HFFc6 (cell line): ENCODE data around the gene DENND1B. TPM values are rescaled to one million over a fixed set of nuclear protein-coding genes. Genes with fewer than 3 reads are reported as not detected.

Source experiments
- DNase-seq: peaks from one replicate; pipeline ENCODE4 v3.0.0-alpha.2; 2018
- H3K27ac Mint-ChIP-seq: 2 replicates; pipeline ENCODE4 v1.8.0; 2020; ENCODE audit warnings: mild to moderate bottlenecking, mixed read lengths
- H3K27me3 Mint-ChIP-seq: 2 replicates; pipeline ENCODE4 v1.8.0; 2021; ENCODE audit warnings: mild to moderate bottlenecking, moderate library complexity, mixed read lengths; ENCODE audit not compliant: insufficient read depth
- H3K36me3 Mint-ChIP-seq: 2 replicates; pipeline ENCODE4 v1.8.0; 2021; ENCODE audit warnings: low read depth, mixed read lengths
- H3K4me1 Mint-ChIP-seq: 2 replicates; pipeline ENCODE4 v1.8.0; 2020; ENCODE audit warnings: low read depth, mixed read lengths
- H3K4me3 Mint-ChIP-seq: 2 replicates; pipeline ENCODE4 v1.8.0; 2020; ENCODE audit warnings: mild to moderate bottlenecking, moderate library complexity, mixed read lengths
- H3K9me3 Mint-ChIP-seq: 2 replicates; pipeline ENCODE4 v1.8.0; 2020; ENCODE audit warnings: mild to moderate bottlenecking, mixed read lengths
- CTCF ChIP-seq: fragments of 200-600 bp; sonication (generic); IDR thresholded peaks from 2 replicates; pipeline ENCODE4 v1.5.0; 2021; ENCODE audit warnings: antibody characterized with exemption, mild to moderate bottlenecking
- total RNA-seq, 6 experiments: library from RNA; stranded (reverse); fragmentation: NEBNext Ultra II Directional; extraction: Animal tissue kit (Norgen Biotek cat#: 25700); gene quantifications; 2 replicates in 1 of 6; 3 replicates in 5 of 6; pipeline ENCODE4 v1.2.3, GENCODE V29; 2021

Gene DENND1B
- total RNA-seq, 6 experiments from 2014 or later = 6.4 to 9.0 (median 7.7) TPM

DNA sequence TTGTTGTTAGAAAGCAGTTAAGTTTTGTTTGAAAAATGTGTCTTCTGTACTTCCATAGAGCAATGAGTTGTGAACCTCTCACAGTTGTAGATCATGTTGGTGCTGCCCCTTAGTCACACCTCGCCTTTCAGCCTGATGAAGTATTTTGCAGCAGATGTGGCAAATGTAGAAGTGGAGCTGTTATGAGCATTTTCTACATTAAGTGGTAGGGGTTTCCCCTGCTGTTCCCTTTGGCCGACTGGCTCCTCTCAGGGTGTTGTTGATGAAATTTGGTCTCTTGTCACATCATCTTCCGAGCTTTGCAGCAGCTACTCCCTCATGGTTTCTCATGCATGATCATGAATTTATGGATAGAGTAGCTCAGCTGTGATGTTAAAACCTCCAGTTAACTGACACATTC lies 33.6 kb upstream of the DENND1B start:
- no peak for TF ChIP-seq CTCF
- Mint-ChIP-seq H3K4me3 (no peak overlapping the region), H3K36me3 (no peaks in the 10 kb centered on the region), H3K27me3 (no peaks in the 10 kb centered on the region), H3K27ac (no peak overlapping the region), H3K9me3 (no peaks in the 10 kb centered on the region), H3K4me1 (peaks cover 10% of the 10 kb centered on the region)
- no peak for DNase-seq

DNA sequence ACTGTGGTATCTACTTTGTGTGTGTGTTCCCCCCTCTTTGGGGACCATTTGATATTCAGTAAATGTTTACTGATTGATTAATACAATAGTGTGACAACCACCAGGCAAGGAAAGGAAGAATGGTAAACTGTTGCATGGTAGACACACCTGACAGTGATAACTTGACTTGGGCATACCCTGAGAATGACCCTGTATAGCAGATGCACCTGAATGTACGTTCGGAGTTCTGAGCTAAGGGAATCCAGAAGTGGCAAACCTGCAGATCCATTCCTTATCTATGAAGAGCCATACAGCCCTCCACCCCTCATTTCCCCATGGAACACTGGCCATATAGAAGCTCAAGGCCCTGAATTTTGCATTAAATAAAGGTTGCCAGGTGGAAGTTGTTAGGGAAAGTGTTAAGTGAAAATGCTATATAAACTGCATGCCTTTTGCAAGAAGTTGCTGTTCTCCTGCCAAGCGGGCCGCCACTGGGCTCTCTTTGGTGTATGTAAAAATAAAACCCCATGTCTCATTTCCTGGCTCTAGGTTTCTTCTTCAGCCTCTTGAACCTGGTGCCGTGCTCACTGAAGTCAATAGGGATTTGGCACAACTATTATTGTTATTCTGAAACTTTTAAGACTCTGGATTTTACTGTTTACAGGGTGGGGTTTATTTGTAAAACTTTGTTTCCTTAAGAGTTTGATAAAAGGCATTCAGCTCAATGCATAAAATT lies 32.6 kb upstream of the DENND1B start:
- Mint-ChIP-seq H3K4me1 (peaks cover 10% of the 10 kb centered on the region), H3K27ac (no peak overlapping the region), H3K4me3 (no peak overlapping the region), H3K36me3 (no peaks in the 10 kb centered on the region), H3K9me3 (no peaks in the 10 kb centered on the region), H3K27me3 (no peaks in the 10 kb centered on the region)
- DNase-seq = no peak
- no peak for TF ChIP-seq CTCF

GRCh38 chr1:197807216-197807615 lies 31.9 kb upstream of the DENND1B start:
- Mint-ChIP-seq H3K27ac (no peak overlapping the region), H3K4me1 (peaks cover 10% of the 10 kb centered on the region), H3K36me3 (no peaks in the 10 kb centered on the region; the same call in 1 of the 2 replicates), H3K4me3 (no peak overlapping the region), H3K27me3 (no peaks in the 10 kb centered on the region), H3K9me3 (peaks cover 1% of the 10 kb centered on the region)
- no peak for TF ChIP-seq CTCF
- DNase-seq = no peak

DNA sequence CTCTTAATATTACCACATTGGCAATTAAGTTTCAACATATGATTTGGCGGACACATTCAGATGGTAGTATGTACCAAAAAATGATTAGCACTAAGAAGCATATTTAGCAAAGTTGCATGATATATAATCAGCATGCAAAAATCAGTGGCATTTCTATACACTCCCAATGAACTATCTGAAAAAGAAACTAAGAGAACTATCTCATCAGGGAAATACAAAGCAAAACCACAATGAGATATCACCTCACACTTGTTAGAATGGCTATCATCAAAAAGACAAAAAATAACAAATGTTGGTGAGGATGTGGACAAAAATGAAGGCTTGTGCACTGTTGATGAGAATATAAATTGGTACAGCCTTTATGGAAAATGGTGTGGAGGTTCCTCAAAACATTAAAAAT lies 31.4 kb upstream of the DENND1B start:
- DNase-seq = no peak
- no peak overlapping the region for H3K27ac Mint-ChIP-seq

GRCh38 chr1:197801684-197802083 lies 26.4 kb upstream of the DENND1B start:
- peaks cover 24% of the 10 kb centered on the region for H3K36me3 Mint-ChIP-seq
- H3K27ac Mint-ChIP-seq = no peak overlapping the region
- H3K27me3 Mint-ChIP-seq = no peaks in the 10 kb centered on the region; the same call in 1 of the 2 replicates
- no peak overlapping the region for H3K4me3 Mint-ChIP-seq
- no peak for TF ChIP-seq CTCF
- peaks cover 20% of the 10 kb centered on the region for H3K4me1 Mint-ChIP-seq
- H3K9me3 Mint-ChIP-seq = peaks cover 23% of the 10 kb centered on the region
- DNase-seq = no peak

More for the DNA sequence above, 31.4 kb upstream of the DENND1B start:
- Mint-ChIP-seq H3K4me3 (no peak overlapping the region), H3K27me3 (no peaks in the 10 kb centered on the region), H3K9me3 (peaks cover 6% of the 10 kb centered on the region), H3K36me3 (peaks cover 5% of the 10 kb centered on the region), H3K4me1 (peaks cover 6% of the 10 kb centered on the region)
- TF ChIP-seq CTCF = no peak
